Fibroblast of lung (primary cell): ENCODE data around the gene CEACAM20. TPM values are rescaled to one million over a fixed set of nuclear protein-coding genes. Genes with fewer than 3 reads are reported as not detected.

Experiments used
- DNase-seq, 2 donors: peaks; one replicate each; pipeline versions ENCODE4 v3.0.0 to v3.0.0-alpha.2; 2010; ENCODE audit warnings: low read depth in 2 of 2
- H2AFZ ChIP-seq: 2 replicates; pipeline ENCODE4 v1.5.1; 2012; ENCODE audit warnings: low read length, control low read depth, inconsistent platforms
- H3K27ac ChIP-seq: 2 replicates; pipeline ENCODE4 v1.5.1; 2011; ENCODE audit warnings: low read length, control low read depth; ENCODE audit not compliant: insufficient read depth
- H3K27me3 ChIP-seq: 2 replicates; pipeline ENCODE4 v1.5.1; 2011; ENCODE audit warnings: mild to moderate bottlenecking, low read length; ENCODE audit not compliant: control insufficient read depth, insufficient read depth
- H3K36me3 ChIP-seq: 2 replicates; pipeline ENCODE4 v1.5.1; 2011; ENCODE audit warnings: low read length; ENCODE audit not compliant: control insufficient read depth, insufficient read depth
- H3K4me1 ChIP-seq: 2 replicates; pipeline ENCODE4 v1.5.1; 2011; ENCODE audit warnings: low read length; ENCODE audit not compliant: control insufficient read depth, insufficient read depth; ENCODE audit errors: extremely low read depth
- H3K4me2 ChIP-seq: 2 replicates; pipeline ENCODE4 v1.5.1; 2011; ENCODE audit warnings: low read length, control low read depth; ENCODE audit not compliant: insufficient read depth; ENCODE audit errors: extremely low read depth
- H3K4me3 ChIP-seq, 4 experiments: fragments of 200-600 bp in 1 of 4; sonication (generic) in 1 of 4; replicated peaks in 1 of 4; 2 replicates each; pipeline ENCODE4 v1.5.1; 2011 to 2016; ENCODE audit warnings: low read length in 4 of 4, low read depth in 3 of 4, mild to moderate bottlenecking in 3 of 4, control low read depth in 2 of 4, inconsistent platforms in 1 of 4, mixed read lengths in 1 of 4; ENCODE audit not compliant: insufficient read depth in 1 of 4; ENCODE audit errors: control extremely low read depth in 1 of 4
- H3K79me2 ChIP-seq: 2 replicates; pipeline ENCODE4 v1.5.1; 2012; ENCODE audit warnings: mild to moderate bottlenecking, low read length, inconsistent platforms; ENCODE audit not compliant: control insufficient read depth, insufficient read depth
- H3K9ac ChIP-seq: 2 replicates; pipeline ENCODE4 v1.5.1; 2011; ENCODE audit warnings: mild to moderate bottlenecking, low read length, control low read depth; ENCODE audit not compliant: insufficient read depth
- H3K9me3 ChIP-seq: 2 replicates; pipeline ENCODE4 v1.5.1; 2012; ENCODE audit warnings: low read depth, low read length; ENCODE audit not compliant: control insufficient read depth, insufficient read depth
- H4K20me1 ChIP-seq: 2 replicates; pipeline ENCODE4 v1.5.1; 2011; ENCODE audit warnings: low read length; ENCODE audit not compliant: control insufficient read depth, insufficient read depth; ENCODE audit errors: extremely low read depth
- EZH2 ChIP-seq: IDR thresholded peaks from 2 replicates; pipeline ENCODE4 v1.5.1; 2012; ENCODE audit warnings: low read length, control low read depth, mild to moderate bottlenecking; ENCODE audit errors: missing control alignments
- polyA plus RNA-seq, 2 donors: library from polyadenylated mRNA; depleted of rRNA in 1 of 2; stranded (reverse) in 1 of 2; unstranded in 1 of 2; fragments of >200 nt; gene quantifications; 2 replicates each; pipeline ENCODE4 v1.2.1, GENCODE V29; 2011 to 2012; ENCODE audit warnings: missing spikeins in 1 of 2
- total RNA-seq: library from RNA; depleted of rRNA; stranded (reverse); fragments of >200 nt; gene quantifications from 2 replicates; pipeline ENCODE4 v1.2.1, GENCODE V29; 2014
- TF ChIP-seq, protein P1 (sequence below), 2 donors: IDR thresholded peaks in 1 of 2; conservative IDR thresholded peaks in 1 of 2; 1 replicate in 1 of 2; 2 replicates in 1 of 2; pipeline ENCODE4 v1.5.1; 2011 to 2012; ENCODE audit warnings: low read length in 2 of 2, control low read depth in 1 of 2, inconsistent platforms in 1 of 2, low read depth in 1 of 2, mild to moderate bottlenecking in 1 of 2

Gene CEACAM20
- total and polyA plus RNA-seq, 2 donors (not counting 1 experiment from before 2014, with no cell fraction given) = not detected

DNA sequence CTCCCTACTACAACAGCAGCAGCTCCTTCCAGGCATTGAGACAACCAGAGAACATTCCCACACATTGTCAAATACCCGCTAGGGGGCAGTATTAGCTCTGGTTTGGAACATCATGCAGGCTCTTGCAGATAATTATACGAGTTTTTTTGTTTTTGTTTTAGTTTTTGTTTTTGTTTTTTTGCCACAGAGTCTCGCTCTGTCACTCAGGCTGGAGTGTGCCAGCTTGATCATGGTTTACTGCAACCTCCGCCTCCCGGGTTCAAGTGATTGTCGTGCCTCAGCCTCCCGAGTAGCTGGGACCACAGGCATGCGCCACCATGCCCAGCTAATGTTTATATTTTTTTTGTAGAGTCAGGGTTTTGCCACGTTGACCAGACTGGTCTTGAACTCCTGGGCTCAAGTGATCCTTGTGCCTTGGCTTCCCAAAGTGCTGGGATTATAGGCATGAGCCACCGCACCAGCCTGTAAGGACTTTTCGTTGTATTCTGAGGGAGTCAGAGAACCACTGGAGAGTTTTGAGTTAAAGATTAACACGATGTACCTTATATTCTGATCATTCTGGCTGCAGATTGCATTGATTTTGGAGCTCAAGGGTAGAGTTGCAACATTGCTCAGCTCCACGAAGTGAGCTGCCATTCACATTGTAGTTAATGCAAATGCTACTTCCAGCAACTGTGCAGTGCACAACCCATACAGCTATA lies 41.7 kb upstream of the CEACAM20 start:
- H3K27ac ChIP-seq = no peak overlapping the region
- no peaks in the 10 kb centered on the region for H4K20me1 ChIP-seq
- H3K4me3 ChIP-seq = no peak overlapping the region
- TF ChIP-seq, protein P1, sequence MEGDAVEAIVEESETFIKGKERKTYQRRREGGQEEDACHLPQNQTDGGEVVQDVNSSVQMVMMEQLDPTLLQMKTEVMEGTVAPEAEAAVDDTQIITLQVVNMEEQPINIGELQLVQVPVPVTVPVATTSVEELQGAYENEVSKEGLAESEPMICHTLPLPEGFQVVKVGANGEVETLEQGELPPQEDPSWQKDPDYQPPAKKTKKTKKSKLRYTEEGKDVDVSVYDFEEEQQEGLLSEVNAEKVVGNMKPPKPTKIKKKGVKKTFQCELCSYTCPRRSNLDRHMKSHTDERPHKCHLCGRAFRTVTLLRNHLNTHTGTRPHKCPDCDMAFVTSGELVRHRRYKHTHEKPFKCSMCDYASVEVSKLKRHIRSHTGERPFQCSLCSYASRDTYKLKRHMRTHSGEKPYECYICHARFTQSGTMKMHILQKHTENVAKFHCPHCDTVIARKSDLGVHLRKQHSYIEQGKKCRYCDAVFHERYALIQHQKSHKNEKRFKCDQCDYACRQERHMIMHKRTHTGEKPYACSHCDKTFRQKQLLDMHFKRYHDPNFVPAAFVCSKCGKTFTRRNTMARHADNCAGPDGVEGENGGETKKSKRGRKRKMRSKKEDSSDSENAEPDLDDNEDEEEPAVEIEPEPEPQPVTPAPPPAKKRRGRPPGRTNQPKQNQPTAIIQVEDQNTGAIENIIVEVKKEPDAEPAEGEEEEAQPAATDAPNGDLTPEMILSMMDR (conservative IDR thresholded peaks at IDR 0.05 in 1 of 2, IDR thresholded peaks at IDR 0.05 in 1 of 2; ENCODE audit: low read depth in 1 of 2, low read length in 2 of 2) = peak; percentile 58 to 74
- TF ChIP-seq EZH2 = no peak
- H2AFZ ChIP-seq = no peak overlapping the region
- H3K9me3 ChIP-seq = no peaks in the 10 kb centered on the region
- H3K27me3 ChIP-seq = peaks cover 3% of the 10 kb centered on the region
- peak; percentile 63 to 89 for DNase-seq
- no peaks in the 10 kb centered on the region for H3K79me2 ChIP-seq
- no peak overlapping the region for H3K9ac ChIP-seq
- H3K36me3 ChIP-seq = no peaks in the 10 kb centered on the region
- peak overlapping the region; percentile 48 for H3K4me2 ChIP-seq
- H3K4me1 ChIP-seq = no peaks in the 10 kb centered on the region

DNA sequence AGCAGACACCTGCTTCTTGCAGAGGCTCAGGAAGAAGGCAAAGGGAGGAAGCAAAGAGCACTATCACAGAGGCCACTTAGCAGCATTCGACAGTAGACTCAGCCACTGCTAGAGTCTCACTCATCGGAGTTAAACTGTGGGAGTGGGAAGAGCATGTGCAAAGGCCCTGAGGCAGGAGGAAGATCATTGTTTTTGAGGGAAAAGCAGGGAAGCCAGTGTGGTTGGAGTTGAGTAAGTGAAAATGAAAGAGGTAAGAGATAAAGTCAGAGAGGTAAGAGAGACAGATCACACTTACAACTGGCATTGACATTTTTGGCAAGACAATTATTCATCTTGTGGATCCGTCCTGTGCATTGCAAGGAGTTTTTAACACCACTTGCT lies 41.1 kb upstream of the CEACAM20 start:
- H3K4me1 ChIP-seq = no peaks in the 10 kb centered on the region
- no peak overlapping the region for H2AFZ ChIP-seq
- H3K9ac ChIP-seq = no peak overlapping the region
- H3K79me2 ChIP-seq = no peaks in the 10 kb centered on the region
- no peak overlapping the region for H3K4me3 ChIP-seq
- no peak overlapping the region for H3K27ac ChIP-seq
- TF ChIP-seq, protein P1 (conservative IDR thresholded peaks at IDR 0.05 in 1 of 2, IDR thresholded peaks at IDR 0.05 in 1 of 2; ENCODE audit: low read depth in 1 of 2, low read length in 2 of 2) = no peak
- TF ChIP-seq EZH2 = no peak
- H3K36me3 ChIP-seq = no peaks in the 10 kb centered on the region
- peaks cover 3% of the 10 kb centered on the region for H3K27me3 ChIP-seq
- no peaks in the 10 kb centered on the region for H4K20me1 ChIP-seq
- no peak overlapping the region for H3K4me2 ChIP-seq
- DNase-seq = no peak
- H3K9me3 ChIP-seq = no peaks in the 10 kb centered on the region

DNA sequence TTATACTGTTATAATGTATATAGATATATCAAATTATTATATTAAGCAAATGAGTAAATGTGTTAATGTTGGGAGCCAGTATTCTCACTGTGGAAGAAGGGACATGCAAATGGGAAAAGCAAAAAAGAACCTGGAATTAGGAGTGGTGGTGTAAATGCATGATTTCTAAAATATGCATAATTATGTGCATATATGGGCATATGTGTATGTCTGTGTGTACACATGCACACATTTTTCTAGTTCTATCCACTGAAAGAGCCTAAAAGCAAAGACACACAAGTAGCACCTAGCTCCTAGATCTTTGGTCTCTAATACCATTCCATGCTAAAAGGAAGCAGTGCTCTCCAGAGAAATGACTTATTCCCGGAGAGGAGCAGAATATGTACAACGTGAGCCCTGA lies 38.3 kb upstream of the CEACAM20 start:
- no peak for TF ChIP-seq EZH2
- TF ChIP-seq, protein P1 (conservative IDR thresholded peaks at IDR 0.05 in 1 of 2, IDR thresholded peaks at IDR 0.05 in 1 of 2; ENCODE audit: low read depth in 1 of 2, low read length in 2 of 2) = no peak
- no peak overlapping the region for H3K4me2 ChIP-seq
- H2AFZ ChIP-seq = no peak overlapping the region
- no peaks in the 10 kb centered on the region for H3K36me3 ChIP-seq
- DNase-seq = no peak
- no peaks in the 10 kb centered on the region for H3K79me2 ChIP-seq
- no peaks in the 10 kb centered on the region for H3K4me1 ChIP-seq
- H3K9ac ChIP-seq = no peak overlapping the region
- no peak overlapping the region for H3K4me3 ChIP-seq
- H3K27me3 ChIP-seq = peaks cover 3% of the 10 kb centered on the region
- no peaks in the 10 kb centered on the region for H3K9me3 ChIP-seq
- H4K20me1 ChIP-seq = no peaks in the 10 kb centered on the region
- no peak overlapping the region for H3K27ac ChIP-seq
